Measurements from ENCODE around the gene COMMD1. TPM values are rescaled to one million over a fixed set of nuclear protein-coding genes. Genes with fewer than 3 reads are reported as not detected.

The COMMD1 gene
- polyA plus RNA-seq, 2 of the 4 experiments (the other 2 are of a cell fraction), result 54.1 to 57.3 TPM

DNA sequence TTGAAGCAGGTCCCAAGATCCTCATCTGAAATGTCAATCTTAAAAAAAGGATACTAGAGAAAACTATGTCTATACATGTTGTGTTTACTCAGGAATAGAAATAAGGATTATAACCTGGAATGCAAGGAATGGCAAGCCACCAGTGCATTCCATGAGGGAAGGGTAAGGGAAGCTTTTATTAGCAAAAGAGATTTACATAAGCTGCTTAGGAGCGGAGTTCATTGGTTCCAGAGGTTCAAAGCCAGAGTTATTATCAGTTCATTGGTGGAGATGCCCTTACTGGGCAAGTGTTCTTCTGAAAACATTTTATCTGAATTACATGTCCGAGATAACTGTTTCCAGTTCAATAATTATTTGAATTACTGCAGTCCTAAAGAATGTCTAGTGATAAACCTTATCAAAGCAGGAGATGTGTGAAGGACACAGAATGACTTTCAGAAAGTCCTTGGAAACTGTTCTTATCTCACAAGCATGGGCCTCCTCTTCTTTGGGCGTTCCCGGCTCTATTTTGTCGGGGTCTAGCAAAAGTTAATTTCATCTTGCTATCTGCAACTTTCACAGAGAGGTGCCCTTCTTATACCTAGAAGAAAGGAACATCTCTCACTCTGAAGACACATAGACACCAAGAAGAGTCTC lies 23.5 kb downstream of the COMMD1 start (continued):
- TF ChIP-seq POLR2AphosphoS2 (conservative IDR thresholded peaks at IDR 0.05; ENCODE audit: low read length) (no peak), EP300 (IDR thresholded peaks at IDR 0.05) (no peak), BCL3 (IDR thresholded peaks at IDR 0.05) (no peak), MYC (IDR thresholded peaks at IDR 0.05; ENCODE audit: borderline replicate concordance, low read length) (no peak), JUN (IDR thresholded peaks at IDR 0.05) (no peak), HOXB5 (CRISPR knock-in tag; IDR thresholded peaks at IDR 0.05) (no peak)

GRCh38 chr2:61937098-61937497 lies 31.6 kb downstream of the COMMD1 start:
- 92% methylated on average over 3 of the region's 3 CpGs for WGBS (ENCODE audit: missing lambda C conversion rate)
- H3K9me3 ChIP-seq, result no peaks in the 10 kb centered on the region
- TF ChIP-seq RCOR1 (IDR thresholded peaks at IDR 0.05; ENCODE audit: low read depth, low read length), result no peak
- TF ChIP-seq, protein P1, sequence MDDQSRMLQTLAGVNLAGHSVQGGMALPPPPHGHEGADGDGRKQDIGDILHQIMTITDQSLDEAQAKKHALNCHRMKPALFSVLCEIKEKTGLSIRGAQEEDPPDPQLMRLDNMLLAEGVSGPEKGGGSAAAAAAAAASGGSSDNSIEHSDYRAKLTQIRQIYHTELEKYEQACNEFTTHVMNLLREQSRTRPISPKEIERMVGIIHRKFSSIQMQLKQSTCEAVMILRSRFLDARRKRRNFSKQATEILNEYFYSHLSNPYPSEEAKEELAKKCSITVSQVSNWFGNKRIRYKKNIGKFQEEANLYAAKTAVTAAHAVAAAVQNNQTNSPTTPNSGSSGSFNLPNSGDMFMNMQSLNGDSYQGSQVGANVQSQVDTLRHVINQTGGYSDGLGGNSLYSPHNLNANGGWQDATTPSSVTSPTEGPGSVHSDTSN (IDR thresholded peaks at IDR 0.05), result no peak
- no peak for TF ChIP-seq USF2 (IDR thresholded peaks at IDR 0.05)
- TF ChIP-seq POLR2A (IDR thresholded peaks at IDR 0.05; ENCODE audit: low read length), result no peak
- TF ChIP-seq EP300 (IDR thresholded peaks at IDR 0.05), result no peak
- TF ChIP-seq REST (IDR thresholded peaks at IDR 0.05), result no peak
- no peak for TF ChIP-seq RFX5 (IDR thresholded peaks at IDR 0.05)
- TF ChIP-seq HOXA7 (CRISPR knock-in tag; IDR thresholded peaks at IDR 0.05), result no peak
- no peak for TF ChIP-seq RNF2 (IDR thresholded peaks at IDR 0.05; ENCODE audit: borderline replicate concordance, low read depth)
- no peak for TF ChIP-seq NR3C1 (IDR thresholded peaks at IDR 0.05)
- TF ChIP-seq HES2 (IDR thresholded peaks at IDR 0.05), result no peak
- TF ChIP-seq KDM1A (IDR thresholded peaks at IDR 0.05; ENCODE audit: low read depth), result no peak
- H3K4me1 ChIP-seq, result 0 out of 3 replicates have a peak, but pooled peaks cover 3% of the 10 kb centered on the region
- H3K4me3 ChIP-seq, result no peak overlapping the region
- DNase-seq (ENCODE audit: low read depth in 1 of 2, low spot score in 1 of 2) (no peak), FAIRE-seq (no peak), ATAC-seq (no peak)
- ChIA-PET CTCF (interaction anchor here (0.6 kb wide), 1 partner anchor 357 kb away, joined by 3 read pairs; no protein-coding TSS in a partner anchor), POLR2A (no interaction called here)
- H3K27ac ChIP-seq, result no peak overlapping the region
- H3K4me2 ChIP-seq, result no peak overlapping the region

DNA sequence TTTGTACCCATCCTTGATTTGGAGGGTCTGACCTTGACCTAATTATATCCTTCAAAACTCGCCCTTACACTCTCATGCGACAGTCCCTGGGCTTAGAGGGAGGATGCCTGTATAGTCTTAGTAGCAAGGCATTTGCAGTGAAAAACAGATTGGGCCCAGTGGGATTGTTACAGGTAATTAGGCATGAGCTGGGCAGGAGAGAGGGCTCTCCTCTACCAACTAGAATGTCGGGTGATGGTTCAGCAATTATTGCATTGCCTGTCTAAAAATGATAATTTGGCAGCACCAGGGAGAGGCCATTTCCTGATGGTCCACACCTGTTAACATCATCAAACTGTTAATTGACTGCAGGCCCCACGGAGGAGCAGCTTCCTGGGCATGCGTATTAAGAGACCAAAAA lies 32.4 kb downstream of the COMMD1 start:
- ChIA-PET POLR2A (no interaction called here), CTCF (interaction anchor here (1.2 kb wide), 1 partner anchor 19 kb away, joined by 3 read pairs; no protein-coding TSS in a partner anchor)
- peaks cover 4% of the 10 kb centered on the region; the same call in 1 of the 3 replicates for H3K4me1 ChIP-seq
- no peak for ATAC-seq
- H3K9me3 ChIP-seq, result no peaks in the 10 kb centered on the region
- no peak overlapping the region for H3K4me2 ChIP-seq
- no peak for FAIRE-seq
- WGBS (ENCODE audit: missing lambda C conversion rate), result 93% methylated on average over 5 of the region's 5 CpGs
- no peak overlapping the region for H3K4me3 ChIP-seq
- no peak for DNase-seq (ENCODE audit: low read depth in 1 of 2, low spot score in 1 of 2)
- TF ChIP-seq MYC (IDR thresholded peaks at IDR 0.05; ENCODE audit: borderline replicate concordance, low read length) (no peak), CHD2 (IDR thresholded peaks at IDR 0.05; ENCODE audit: low read length, partially characterized antibody) (no peak), PHF8 (IDR thresholded peaks at IDR 0.05; ENCODE audit: borderline replicate concordance, low read depth) (no peak), KDM5A (IDR thresholded peaks at IDR 0.05) (no peak)
- H3K27ac ChIP-seq, result no peak overlapping the region
